IMR-90 (cell line): ENCODE results near the gene PCIF1. TPM values are rescaled to one million over a fixed set of nuclear protein-coding genes. Genes with fewer than 3 reads are reported as not detected.

Experiments used
- ATAC-seq: fragments of 200-7000 bp; cut with Tn5 transposase; 2 replicates; pipeline ENCODE4 v1.9.1; 2020; ENCODE audit warnings: low read depth, mild to moderate bottlenecking, moderate library complexity
- BruUV-seq: library from RNA; stranded (reverse); fragments of 400-500 nt; replicated peaks from 2 replicates; lab custom pipeline; 2021; lab: Mats Ljungman, UMichigan
- CTCF ChIA-PET: fragments of 300-600 bp; formaldehyde crosslinking; extraction: SDS; loops from one replicate; lab custom pipeline; 2021; ENCODE audit warnings: antibody characterized with exemption; lab: Yijun Ruan, JAX
- POLR2A ChIA-PET: fragments of 300-600 bp; sonication (Branson Sonifier 250); formaldehyde crosslinking; loops from one replicate; lab custom pipeline; 2022; ENCODE audit warnings: antibody characterized with exemption; ENCODE audit not compliant: unreplicated experiment; lab: Charles Lee
- DNase-seq: peaks from one replicate; pipeline ENCODE4 v3.0.0; 2013
- H2AFZ ChIP-seq: replicated peaks from 2 replicates; pipeline ENCODE3; 2013; ENCODE audit warnings: low read length, mild to moderate bottlenecking; ENCODE audit not compliant: poor library complexity
- H2AK5ac ChIP-seq: 2 replicates; pipeline ENCODE4 v1.6.1; 2013; ENCODE audit warnings: low read depth, low read length, inconsistent platforms
- H2AK9ac ChIP-seq: replicated peaks from 2 replicates; pipeline ENCODE3; 2013; ENCODE audit warnings: mild to moderate bottlenecking, low read depth, low read length, moderate library complexity; ENCODE audit not compliant: poor library complexity
- H2BK120ac ChIP-seq: 2 replicates; pipeline ENCODE4 v1.6.1; 2013; ENCODE audit warnings: low read depth, low read length, inconsistent platforms
- H2BK15ac ChIP-seq: 3 replicates; pipeline ENCODE4 v1.6.1; 2013; ENCODE audit warnings: low read depth, low read length, inconsistent platforms
- H2BK20ac ChIP-seq: 2 replicates; pipeline ENCODE4 v1.6.1; 2013; ENCODE audit warnings: low read depth, mild to moderate bottlenecking, inconsistent platforms, low read length, moderate library complexity
- H2BK5ac ChIP-seq: 2 replicates; pipeline ENCODE4 v1.6.1; 2013; ENCODE audit warnings: mild to moderate bottlenecking, low read depth, low read length, inconsistent platforms; ENCODE audit not compliant: poor library complexity, severe bottlenecking
- H3K14ac ChIP-seq: replicated peaks from 2 replicates; pipeline ENCODE4 v1.6.1; 2013; ENCODE audit warnings: low read depth, low read length, inconsistent platforms
- H3K18ac ChIP-seq: 2 replicates; pipeline ENCODE4 v1.6.1; 2013; ENCODE audit warnings: low read depth, low read length, control low read depth
- H3K23ac ChIP-seq: 2 replicates; pipeline ENCODE4 v1.6.1; 2013; ENCODE audit warnings: low read depth, low read length, inconsistent platforms
- H3K27ac ChIP-seq: 2 replicates; pipeline ENCODE4 v1.5.1; 2013; ENCODE audit warnings: mild to moderate bottlenecking, control low read depth, low read length; ENCODE audit not compliant: insufficient read depth
- H3K27me3 ChIP-seq: 2 replicates; pipeline ENCODE4 v1.6.1; 2013; ENCODE audit warnings: low read length; ENCODE audit not compliant: control insufficient read depth, insufficient read depth
- H3K36me3 ChIP-seq: 2 replicates; pipeline ENCODE4 v1.6.1; 2013; ENCODE audit warnings: low read length, mixed read lengths; ENCODE audit not compliant: control insufficient read depth, insufficient read depth
- H3K4ac ChIP-seq: 2 replicates; pipeline ENCODE4 v1.6.1; 2013; ENCODE audit warnings: low read depth, low read length, inconsistent platforms
- H3K4me1 ChIP-seq: 2 replicates; pipeline ENCODE4 v1.6.1; 2013; ENCODE audit warnings: low read length, mixed read lengths; ENCODE audit not compliant: control insufficient read depth, insufficient read depth
- H3K4me2 ChIP-seq: 2 replicates; pipeline ENCODE4 v1.6.1; 2013; ENCODE audit warnings: low read depth, mild to moderate bottlenecking, control low read depth, low read length, moderate library complexity
- H3K4me3 ChIP-seq: 2 replicates; pipeline ENCODE4 v1.5.1; 2013; ENCODE audit warnings: low read depth, mild to moderate bottlenecking, control low read depth, low read length, moderate library complexity; ENCODE audit not compliant: insufficient read depth
- H3K56ac ChIP-seq: 2 replicates; pipeline ENCODE4 v1.6.1; 2013; ENCODE audit warnings: low read length, inconsistent platforms; ENCODE audit not compliant: insufficient read depth; ENCODE audit errors: extremely low read depth
- H3K79me1 ChIP-seq, 2 experiments: 2 replicates each; pipeline ENCODE4 v1.6.1; 2013; ENCODE audit warnings: low read length in 2 of 2, inconsistent platforms in 1 of 2, low read depth in 1 of 2
- H3K9ac ChIP-seq: 2 replicates; pipeline ENCODE4 v1.6.1; 2013; ENCODE audit warnings: low read depth, low read length, control low read depth
- H3K9me1 ChIP-seq: 2 replicates; pipeline ENCODE4 v1.6.1; 2013; ENCODE audit warnings: low read length, inconsistent platforms; ENCODE audit not compliant: insufficient read depth
- H3K9me3 ChIP-seq: 2 replicates; pipeline ENCODE4 v1.6.1; 2013; ENCODE audit warnings: low read length; ENCODE audit not compliant: control insufficient read depth, insufficient read depth
- H4K20me1 ChIP-seq: 2 replicates; pipeline ENCODE4 v1.6.1; 2013; ENCODE audit warnings: low read length, inconsistent platforms; ENCODE audit not compliant: insufficient read depth
- H4K5ac ChIP-seq: 2 replicates; pipeline ENCODE4 v1.6.1; 2013; ENCODE audit warnings: mild to moderate bottlenecking, low read depth, low read length, control low read depth
- H4K8ac ChIP-seq, 2 experiments: 2 replicates each; pipeline ENCODE4 v1.6.1; 2013; ENCODE audit warnings: low read depth in 2 of 2, low read length in 2 of 2, control low read depth in 1 of 2, inconsistent platforms in 1 of 2
- H4K91ac ChIP-seq: 2 replicates; pipeline ENCODE4 v1.6.1; 2013; ENCODE audit warnings: low read depth, low read length, inconsistent platforms; ENCODE audit not compliant: insufficient read depth
- BHLHE40 ChIP-seq: fragments of 150-350 bp; IDR thresholded peaks from 2 replicates; pipeline ENCODE4 v1.6.1; 2016; ENCODE audit warnings: mild to moderate bottlenecking, low read depth, low read length
- CEBPB ChIP-seq: IDR thresholded peaks from 2 replicates; pipeline ENCODE4 v1.6.1; 2012; ENCODE audit warnings: low read depth, low read length, improper control_type of control experiment
- CHD1 ChIP-seq: IDR thresholded peaks from 2 replicates; pipeline ENCODE4 v1.6.1; 2012; ENCODE audit warnings: low read depth, low read length, improper control_type of control experiment
- ELK1 ChIP-seq: fragments of 150-350 bp; IDR thresholded peaks from 2 replicates; pipeline ENCODE4 v1.6.1; 2016; ENCODE audit warnings: low read depth, mild to moderate bottlenecking, low read length, moderate library complexity, borderline replicate concordance
- FOS ChIP-seq: fragments of 150-350 bp; IDR thresholded peaks from 2 replicates; pipeline ENCODE4 v1.6.1; 2016; ENCODE audit warnings: low read depth, low read length
- MAFK ChIP-seq: IDR thresholded peaks from 2 replicates; pipeline ENCODE4 v1.6.1; 2012; ENCODE audit warnings: low read depth, low read length, improper control_type of control experiment
- MXI1 ChIP-seq: IDR thresholded peaks from 2 replicates; pipeline ENCODE4 v1.6.1; 2012; ENCODE audit warnings: low read depth, mild to moderate bottlenecking, low read length, moderate library complexity, borderline replicate concordance
- NFE2L2 ChIP-seq: fragments of 150-350 bp; IDR thresholded peaks from 2 replicates; pipeline ENCODE4 v1.6.1; 2016; ENCODE audit warnings: low read depth, mild to moderate bottlenecking, low read length
- RAD21 ChIP-seq: IDR thresholded peaks from 2 replicates; pipeline ENCODE4 v1.6.1; 2012; ENCODE audit warnings: low read length, improper control_type of control experiment
- RFX5 ChIP-seq: IDR thresholded peaks from 2 replicates; pipeline ENCODE4 v1.8.0; 2012; ENCODE audit warnings: low read depth, mild to moderate bottlenecking, low read length, moderate library complexity
- SMC3 ChIP-seq: fragments of 150-350 bp; IDR thresholded peaks from 2 replicates; pipeline ENCODE4 v1.6.1; 2016; ENCODE audit warnings: low read depth, mild to moderate bottlenecking, antibody characterized with exemption, low read length, moderate library complexity
- WGBS, 2 experiments: methylation state at CpG; one replicate each; pipeline versions ENCODE4 v1.1.5 to v1.1.7; 2013; ENCODE audit warnings: missing lambda C conversion rate in 2 of 2; ENCODE audit not compliant: insufficient read length in 1 of 2; ENCODE audit errors: extremely low coverage in 2 of 2; 5-methylcytosine and 5-hydroxymethylcytosine counted together
- dilution Hi-C: fragments of 300-500 bp; cut with HindIII; formaldehyde crosslinking; loops from one replicate; pipeline ENCODE4 v1.14.3; 2018; ENCODE audit warnings: low sequenced_read_pairs; ENCODE audit not compliant: unreplicated experiment
- in situ Hi-C: fragments of 300-500 bp; cut with MboI; formaldehyde crosslinking; loops from 3 replicates; pipeline ENCODE4 v1.14.3; 2019; ENCODE audit warnings: low sequenced_read_pairs, inconsistent platforms, mixed read lengths
- intact Hi-C: fragments of 100-400 bp; cut with micrococcal nuclease; formaldehyde crosslinking; loops from 2 replicates; pipeline ENCODE4 v1.10.0; 2022
- polyA plus RNA-seq, 3 experiments: library from polyadenylated mRNA; depleted of rRNA; stranded (reverse); fragments of >200 nt; gene quantifications; 2 replicates each; pipeline ENCODE4 v1.2.3, GENCODE V29; 2012; ENCODE audit warnings: low replicate concordance in 1 of 3
- total RNA-seq: library from RNA; depleted of rRNA; stranded (reverse); fragments of >200 nt; gene quantifications from 2 replicates; pipeline ENCODE4 v1.2.3, GENCODE V29; 2012
- TF ChIP-seq, protein P1 (sequence below): fragments of 150-350 bp; IDR thresholded peaks from 2 replicates; pipeline ENCODE4 v1.6.1; 2017; ENCODE audit warnings: mild to moderate bottlenecking, antibody characterized with exemption, low read length, low read depth

PCIF1 gene
- total and polyA plus RNA-seq, 2 of the 4 experiments (the other 2 are of a cell fraction), result 5.4 to 18.3 TPM

- H4K91ac ChIP-seq, result no peak overlapping the region
- H3K36me3 ChIP-seq, result peaks cover 67% of the 10 kb centered on the region
- peaks cover 7% of the 10 kb centered on the region; the same call in 1 of the 2 replicates for H3K9me1 ChIP-seq
- peaks cover 4% of the 10 kb centered on the region; the same call in 1 of the 2 replicates for H4K20me1 ChIP-seq
- H2AFZ ChIP-seq, result no peak overlapping the region
- no peak overlapping the region for H2BK15ac ChIP-seq
- DNase-seq (no peak), ATAC-seq (no peak)
- no peak overlapping the region for H2AK5ac ChIP-seq
- H3K27me3 ChIP-seq, result no peaks in the 10 kb centered on the region
- no peak overlapping the region for H3K4ac ChIP-seq
- H3K18ac ChIP-seq, result no peak overlapping the region
- WGBS, 2 experiments, result no CpG with 5 or more reads among the region's 9 CpGs
- BruUV-seq, result no TSS peak
- dilution Hi-C loops (no loop called here), intact Hi-C loops (no loop called here), in situ Hi-C loops (no loop called here)
- no peak overlapping the region for H4K5ac ChIP-seq
- H3K4me3 ChIP-seq, result no peak overlapping the region
- H3K79me1 ChIP-seq, result peaks cover 4 to 5% of the 10 kb centered on the region in 2 experiments; a peak in 2 of 4 replicates
- no peak overlapping the region for H4K8ac ChIP-seq
- POLR2A ChIA-PET, result no interaction called here
- TF ChIP-seq, protein P1, sequence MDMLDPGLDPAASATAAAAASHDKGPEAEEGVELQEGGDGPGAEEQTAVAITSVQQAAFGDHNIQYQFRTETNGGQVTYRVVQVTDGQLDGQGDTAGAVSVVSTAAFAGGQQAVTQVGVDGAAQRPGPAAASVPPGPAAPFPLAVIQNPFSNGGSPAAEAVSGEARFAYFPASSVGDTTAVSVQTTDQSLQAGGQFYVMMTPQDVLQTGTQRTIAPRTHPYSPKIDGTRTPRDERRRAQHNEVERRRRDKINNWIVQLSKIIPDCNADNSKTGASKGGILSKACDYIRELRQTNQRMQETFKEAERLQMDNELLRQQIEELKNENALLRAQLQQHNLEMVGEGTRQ, result no peak
- TF ChIP-seq BHLHE40 (no peak), MAFK (no peak), FOS (no peak), CHD1 (no peak), RAD21 (no peak), SMC3 (no peak), NFE2L2 (no peak), ELK1 (no peak), CEBPB (no peak), RFX5 (no peak), MXI1 (no peak)
- no peak overlapping the region for H3K23ac ChIP-seq
- no peaks in the 10 kb centered on the region for H3K4me1 ChIP-seq
- H3K4me2 ChIP-seq, result no peak overlapping the region
- H3K9ac ChIP-seq, result no peak overlapping the region
- H2BK120ac ChIP-seq, result no peak overlapping the region
- H2BK5ac ChIP-seq, result no peak overlapping the region
- no peak overlapping the region for H3K27ac ChIP-seq
- no peak overlapping the region for H3K14ac ChIP-seq
- H2BK20ac ChIP-seq, result no peak overlapping the region
- CTCF ChIA-PET, result no interaction called here
- H3K9me3 ChIP-seq, result no peaks in the 10 kb centered on the region
- no peak overlapping the region for H3K56ac ChIP-seq
- H2AK9ac ChIP-seq, result no peak overlapping the region
Measured at GRCh38 chr20:45953672-45954071, 19.2 kb downstream of the PCIF1 start.
